HG02678 (cell line): ENCODE measurements around the gene COL5A1.

Source experiments
- ATAC-seq: cut with Tn5 transposase; IDR thresholded peaks from one replicate; pipeline ENCODE4 v1.9.1; 2021; ENCODE audit warnings: mild to moderate bottlenecking, moderate library complexity; ENCODE audit not compliant: unreplicated experiment

The COL5A1 gene

GRCh38 chr9:134641173-134641989 is at the start of gene COL5A1:
Gene COL5A1 (plus strand): TSS chr9:134641803. CDS start chr9:134642188, 385 bp downstream.
- ATAC-seq = no peak

DNA sequence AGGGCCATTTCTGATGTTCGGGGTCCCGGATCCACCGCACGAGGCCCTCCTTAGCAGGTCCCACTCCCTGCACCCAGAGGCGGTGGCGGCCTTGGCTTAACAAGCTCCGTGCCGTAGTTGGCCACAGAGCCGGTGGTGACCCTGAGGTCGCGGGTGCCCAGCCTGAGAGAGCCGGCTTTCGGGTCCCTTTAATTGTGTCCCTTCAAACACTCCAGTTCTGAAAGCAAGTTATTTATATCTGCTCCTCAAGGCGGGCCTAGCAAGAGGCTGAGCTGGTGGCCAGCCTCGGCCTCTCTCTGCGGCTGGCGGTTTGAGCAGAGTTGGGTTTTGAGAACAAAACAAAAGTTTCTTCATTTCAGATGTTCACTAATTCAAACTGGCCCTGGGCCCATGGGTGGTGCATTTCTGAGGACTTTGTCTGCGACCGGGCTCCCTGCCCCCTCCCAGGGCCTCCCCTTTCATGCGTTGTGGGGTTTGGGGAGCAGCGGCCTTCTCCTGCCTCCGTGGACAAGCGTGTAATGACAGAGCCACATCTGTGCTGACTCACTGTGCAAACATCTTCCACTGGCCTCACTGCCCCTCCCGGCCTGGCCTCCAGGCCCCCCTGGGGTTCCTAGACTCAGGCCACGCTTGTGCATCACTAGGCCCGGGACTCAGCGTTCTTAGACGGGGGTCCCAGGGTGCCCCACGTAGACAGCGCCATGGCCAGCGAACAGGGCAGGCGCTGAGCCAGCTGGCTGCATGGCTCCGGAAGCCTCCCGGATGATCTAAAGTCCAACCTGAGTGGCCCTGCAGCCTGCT is 49.4 kb upstream of the COL5A1 start:
- ATAC-seq = no peak

DNA sequence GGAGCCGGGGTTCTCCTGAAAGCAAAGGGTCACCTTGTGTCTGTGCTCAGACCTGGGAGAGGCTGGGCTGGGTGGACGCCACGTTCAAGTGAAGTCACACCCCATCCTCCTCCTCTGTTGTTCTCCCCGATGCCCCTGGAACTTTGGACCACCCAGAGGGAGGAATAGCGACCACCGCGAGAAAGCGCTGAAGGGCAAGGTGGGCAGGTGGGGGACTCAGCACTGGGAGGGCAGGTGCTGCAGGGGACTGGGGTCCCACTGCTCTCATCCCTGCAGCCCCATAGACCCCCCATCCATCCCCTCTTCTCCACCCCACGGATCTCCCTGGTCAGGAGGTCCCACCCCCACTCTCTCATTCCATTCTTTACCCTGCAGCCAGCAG is 48.8 kb upstream of the COL5A1 start:
- no peak for ATAC-seq

GRCh38 chr9:134593286-134594077 is 48.1 kb upstream of the COL5A1 start:
- no peak for ATAC-seq

DNA sequence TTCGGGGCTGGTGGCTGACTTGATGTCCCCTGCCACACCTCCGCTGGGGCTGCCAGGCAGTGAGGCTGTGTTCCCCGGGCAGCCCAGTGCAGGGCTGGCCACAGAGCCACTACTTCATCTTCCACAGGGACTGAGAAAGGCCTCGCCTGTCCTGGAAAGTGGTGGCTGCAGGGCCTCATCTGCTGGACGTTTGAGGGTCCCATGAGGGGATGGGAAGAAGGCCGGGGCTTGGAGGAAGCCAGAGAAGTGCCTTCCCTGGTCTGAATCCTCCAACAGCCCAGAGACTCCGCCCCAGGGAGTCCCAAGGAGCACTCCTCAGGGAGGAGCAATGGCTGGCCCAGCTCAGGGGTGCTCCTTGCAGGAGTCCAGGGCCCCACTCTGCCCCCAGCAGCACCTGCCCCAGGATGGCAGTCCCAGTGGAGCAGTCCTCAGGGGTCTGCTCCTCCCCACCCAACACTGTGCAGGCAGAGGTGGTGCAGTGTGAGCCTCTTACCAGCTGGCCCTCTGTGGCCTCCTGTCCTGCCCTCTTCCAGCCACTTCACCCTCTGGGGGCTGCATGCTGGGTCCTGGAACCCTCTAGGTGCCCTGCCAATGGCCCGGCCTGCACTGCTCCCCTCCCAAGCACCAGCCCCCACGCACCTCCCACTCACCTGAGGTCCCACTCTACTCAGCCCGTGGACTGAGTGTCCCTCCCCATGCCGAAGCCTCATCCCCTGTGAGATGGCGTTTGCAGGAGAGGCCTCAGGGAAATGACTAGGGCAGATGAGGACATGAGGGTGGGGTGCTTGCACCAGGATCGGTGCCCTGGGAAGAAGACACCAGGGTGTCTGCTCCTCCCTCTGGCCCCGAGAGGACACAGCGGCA is 47.3 kb upstream of the COL5A1 start:
- no peak for ATAC-seq

DNA sequence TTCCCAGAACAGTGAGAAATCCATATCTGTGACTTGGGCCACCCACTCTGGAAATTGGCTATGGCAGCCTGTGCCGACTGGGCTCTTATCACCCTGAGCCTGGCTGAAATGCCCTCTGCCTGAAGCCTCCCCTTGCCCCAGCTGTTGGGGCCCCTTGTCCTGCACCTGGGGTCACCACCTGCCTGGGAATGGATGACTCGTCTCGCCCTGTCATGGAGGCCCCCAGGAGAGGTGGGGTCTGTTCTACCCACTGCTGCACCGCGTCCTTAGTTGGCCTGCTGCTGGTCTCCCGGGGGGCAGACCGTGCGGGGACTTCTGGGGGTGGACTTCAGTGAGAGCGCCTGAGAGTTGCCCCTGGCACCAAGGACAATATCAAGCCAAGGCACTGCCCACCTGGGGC is 46.6 kb upstream of the COL5A1 start:
- ATAC-seq = no peak

GRCh38 chr9:134597041-134597913 is 44.3 kb upstream of the COL5A1 start:
- no peak for ATAC-seq

GRCh38 chr9:134597957-134598883 is 43.4 kb upstream of the COL5A1 start:
- no peak for ATAC-seq

DNA sequence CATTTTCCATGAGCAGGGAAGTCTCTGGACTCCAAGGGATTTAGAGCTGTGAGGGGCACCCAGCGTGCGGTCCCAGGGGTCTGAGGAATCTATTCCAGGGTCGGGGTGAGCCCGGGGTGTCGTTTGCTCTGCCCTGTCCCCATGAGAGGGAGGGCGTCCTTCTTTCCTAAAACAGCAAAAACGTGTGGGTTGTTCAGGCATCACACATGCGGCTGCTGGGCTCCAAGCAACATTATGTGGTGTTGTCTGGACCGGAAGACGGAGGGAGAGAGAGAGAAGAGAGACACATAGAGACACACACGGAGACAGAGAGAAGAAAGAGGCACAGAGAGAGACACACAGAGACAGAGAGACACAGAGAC is 42.7 kb upstream of the COL5A1 start:
- ATAC-seq = no peak

GRCh38 chr9:134600371-134600770 is 41.2 kb upstream of the COL5A1 start:
- no peak for ATAC-seq

- no peak for ATAC-seq
Observed at GRCh38 chr9:134600836-134601638, 40.6 kb upstream of the COL5A1 start.

- no peak for ATAC-seq
Observed at GRCh38 chr9:134601764-134602163, 39.8 kb upstream of the COL5A1 start.

DNA sequence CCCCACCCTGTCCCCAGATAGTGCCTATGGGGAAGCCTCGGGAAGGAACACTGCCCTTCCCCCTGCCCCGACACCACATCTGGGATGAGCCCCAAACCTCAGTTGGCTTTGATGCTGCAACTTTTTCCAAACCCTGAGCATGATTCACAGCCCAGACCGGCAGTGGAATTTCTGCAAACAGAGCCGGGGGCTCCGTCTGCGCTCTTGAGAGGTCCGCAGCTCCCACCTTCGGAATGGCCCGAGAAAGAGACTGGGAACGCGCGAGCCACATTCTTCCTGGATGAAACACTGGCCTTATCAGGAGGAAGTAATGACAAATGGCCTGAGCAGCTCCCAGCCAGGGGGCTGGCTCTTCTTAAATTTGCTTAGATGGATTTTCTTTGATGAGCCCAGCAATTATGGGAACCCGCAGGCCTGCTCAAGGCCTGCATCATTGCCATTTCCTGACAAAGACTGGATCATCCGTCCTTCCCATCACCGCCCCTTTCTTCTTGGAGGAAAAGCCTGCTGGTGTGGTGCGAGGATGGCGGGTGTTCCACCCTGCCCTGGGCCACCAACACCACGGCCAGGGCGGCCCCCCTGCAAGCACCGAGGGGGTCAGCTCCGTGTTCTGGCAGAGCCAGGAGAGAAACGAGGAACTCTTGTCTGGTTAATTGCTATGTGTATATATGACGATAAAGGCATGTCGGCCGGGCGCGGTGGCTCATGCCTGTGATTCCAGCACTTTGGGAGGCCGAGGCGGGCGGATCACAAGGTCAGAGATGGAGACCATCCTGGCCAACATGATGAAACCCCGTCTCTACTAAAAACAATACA is 38.8 kb upstream of the COL5A1 start:
- no peak for ATAC-seq

DNA sequence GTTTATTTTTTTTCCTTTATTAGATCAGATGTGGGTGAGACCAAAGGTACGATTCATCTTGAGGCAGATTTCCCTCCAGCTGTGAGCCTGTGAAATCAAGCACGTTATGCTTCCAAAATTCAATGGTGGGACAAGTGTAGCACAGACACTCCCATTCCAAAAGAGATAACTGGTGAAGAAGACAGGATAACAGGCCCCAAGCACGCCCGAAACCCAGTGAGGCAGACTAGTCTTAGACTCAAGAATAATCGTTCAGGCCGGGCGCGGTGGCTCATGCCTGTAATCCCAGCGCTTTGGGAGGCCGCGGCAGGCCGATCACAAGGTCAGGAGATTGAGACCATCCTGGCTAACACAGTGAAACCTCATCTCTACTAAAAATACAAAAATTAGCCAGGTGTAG is 36.8 kb upstream of the COL5A1 start:
- ATAC-seq = no peak

GRCh38 chr9:134605351-134605965 is 36.1 kb upstream of the COL5A1 start:
- no peak for ATAC-seq

DNA sequence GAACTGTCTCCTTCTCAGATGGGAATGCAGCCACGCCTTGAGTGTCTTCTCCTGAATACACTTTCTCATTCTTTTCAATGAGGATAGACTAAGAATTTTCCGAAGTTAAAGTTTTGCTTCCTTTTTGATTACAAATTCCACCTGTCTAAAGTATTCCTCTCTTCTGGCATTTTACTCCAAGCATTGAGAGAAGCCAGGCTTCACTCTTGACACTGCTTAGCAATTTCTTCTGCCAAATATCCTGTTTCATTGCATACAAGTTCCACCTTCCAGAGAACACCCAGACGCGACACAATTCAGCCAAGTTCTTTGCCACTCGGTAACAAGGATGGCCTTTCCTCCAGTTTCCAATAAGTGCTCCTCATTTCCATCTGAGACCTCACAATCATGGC is 35.6 kb upstream of the COL5A1 start:
- ATAC-seq = no peak
